Endothelial cell of umbilical vein (primary cell): ENCODE measurements around the gene ALPK1. TPM values are rescaled to one million over a fixed set of nuclear protein-coding genes. Genes with fewer than 3 reads are reported as not detected.

Experiments
- BruUV-seq: library from RNA; stranded (reverse); fragments of 400-500 nt; replicated peaks from 2 replicates; lab custom pipeline; 2021; lab: Mats Ljungman, UMichigan
- CTCF ChIA-PET: fragments of 300-600, 350-600 bp; sonication (Branson Sonifier 250); formaldehyde crosslinking; loops from one replicate; lab custom pipeline; 2021; ENCODE audit warnings: antibody characterized with exemption, inconsistent platforms; lab: Charles Lee
- POLR2A ChIA-PET: fragments of 300-600, 350-600 bp; sonication (Branson Sonifier 250); formaldehyde crosslinking; loops from one replicate; lab custom pipeline; 2021; ENCODE audit warnings: antibody characterized with exemption, inconsistent platforms; lab: Charles Lee
- DNase-seq: peaks from one replicate; pipeline ENCODE4 v3.0.0-alpha.2; 2011; ENCODE audit warnings: low read depth, low spot score
- FAIRE-seq: peaks from 2 replicates; lab custom pipeline; 2011; peaks lifted over from hg19 to GRCh38; lab: Jason Lieb, UNC
- H2AFZ ChIP-seq: 2 replicates; pipeline ENCODE4 v1.6.0; 2012; ENCODE audit warnings: low read depth, low read length, control low read depth, inconsistent platforms
- H3K27ac ChIP-seq: 2 replicates; pipeline ENCODE4 v1.5.1; 2011; ENCODE audit warnings: low read depth, mild to moderate bottlenecking, control low read depth, low read length, moderate library complexity; ENCODE audit not compliant: insufficient read depth
- H3K27me3 ChIP-seq, 2 experiments: 2 replicates each; pipeline versions ENCODE4 v1.6.0 to v1.6.1; 2011; ENCODE audit warnings: low read length in 2 of 2, mixed read lengths in 1 of 2; ENCODE audit not compliant: control insufficient read depth in 2 of 2, insufficient read depth in 2 of 2
- H3K36me3 ChIP-seq, 2 experiments: 2 replicates in 1 of 2; 3 replicates in 1 of 2; pipeline ENCODE4 v1.5.1; 2011; ENCODE audit warnings: low read length in 2 of 2, mild to moderate bottlenecking in 1 of 2, moderate library complexity in 1 of 2; ENCODE audit not compliant: control insufficient read depth in 2 of 2, insufficient read depth in 2 of 2; ENCODE audit errors: extremely low read depth in 1 of 2
- H3K4me1 ChIP-seq: 3 replicates; pipeline ENCODE4 v1.5.1; 2011; ENCODE audit warnings: mild to moderate bottlenecking, low read length; ENCODE audit not compliant: control insufficient read depth, insufficient read depth; ENCODE audit errors: extremely low read depth
- H3K4me2 ChIP-seq: 2 replicates; pipeline ENCODE4 v1.6.1; 2011; ENCODE audit warnings: low read length, control low read depth, mixed read lengths; ENCODE audit not compliant: insufficient read depth
- H3K4me3 ChIP-seq, 3 experiments: fragments of 200-600 bp in 1 of 3; sonication (generic), shearing (Covaris generic) in 1 of 3; replicated peaks in 1 of 3; 2 replicates each; pipeline ENCODE4 v1.5.1; 2011 to 2016; ENCODE audit warnings: control low read depth in 3 of 3, low read length in 3 of 3, mild to moderate bottlenecking in 2 of 3, inconsistent platforms in 1 of 3, low read depth in 1 of 3, moderate library complexity in 1 of 3; ENCODE audit not compliant: insufficient read depth in 1 of 3
- H3K79me2 ChIP-seq: 2 replicates; pipeline ENCODE4 v1.6.0; 2012; ENCODE audit warnings: low read length, inconsistent platforms; ENCODE audit not compliant: control insufficient read depth, insufficient read depth
- H3K9ac ChIP-seq: replicated peaks from 2 replicates; pipeline ENCODE3; 2011; ENCODE audit warnings: low read length, control low read depth; ENCODE audit not compliant: insufficient read depth; ENCODE audit errors: extremely low read depth
- H3K9me1 ChIP-seq: replicated peaks from 3 replicates; pipeline ENCODE4 v1.6.0; 2011; ENCODE audit warnings: mild to moderate bottlenecking, low read length; ENCODE audit not compliant: control insufficient read depth, insufficient read depth; ENCODE audit errors: extremely low read depth
- H3K9me3 ChIP-seq: replicated peaks from 2 replicates; pipeline ENCODE4 v1.5.1; 2012; ENCODE audit warnings: low read length, inconsistent platforms; ENCODE audit not compliant: control insufficient read depth, insufficient read depth
- H4K20me1 ChIP-seq: replicated peaks from 2 replicates; pipeline ENCODE3; 2011; ENCODE audit warnings: mild to moderate bottlenecking, low read length; ENCODE audit not compliant: control insufficient read depth, insufficient read depth; ENCODE audit errors: extremely low read depth
- EZH2 ChIP-seq: IDR thresholded peaks from 2 replicates; pipeline ENCODE4 v1.6.1; 2012; ENCODE audit warnings: borderline replicate concordance, low read depth, mild to moderate bottlenecking, moderate library complexity, low read length, inconsistent platforms; ENCODE audit not compliant: severe bottlenecking
- FOS ChIP-seq: IDR thresholded peaks from 2 replicates; pipeline ENCODE4 v1.6.1; 2011; ENCODE audit warnings: mild to moderate bottlenecking, low read length, moderate library complexity, borderline replicate concordance; ENCODE audit not compliant: insufficient read depth
- GATA2 ChIP-seq: IDR thresholded peaks from 2 replicates; pipeline ENCODE4 v1.7.0; 2011; ENCODE audit warnings: low read depth, mild to moderate bottlenecking, moderate library complexity, mixed read lengths, low read length; ENCODE audit not compliant: insufficient read length, insufficient read depth
- JUN ChIP-seq: IDR thresholded peaks from 2 replicates; pipeline ENCODE4 v1.6.1; 2011; ENCODE audit warnings: borderline replicate concordance, low read depth; ENCODE audit not compliant: insufficient read length, insufficient read depth
- MYC ChIP-seq: IDR thresholded peaks from one replicate; pipeline ENCODE4 v1.6.1; 2011; ENCODE audit warnings: mild to moderate bottlenecking, low read depth, low read length
- POLR2A ChIP-seq: IDR thresholded peaks from 2 replicates; pipeline ENCODE4 v1.6.1; 2012; ENCODE audit warnings: low read depth, mild to moderate bottlenecking, control low read depth, low read length
- POLR2AphosphoS5 ChIP-seq: IDR thresholded peaks from 2 replicates; pipeline ENCODE4 v1.6.1; 2012; ENCODE audit warnings: low read depth, mild to moderate bottlenecking, control low read depth, low read length, moderate library complexity; ENCODE audit not compliant: insufficient read depth
- dilution Hi-C: fragments of 300-500 bp; cut with MboI; formaldehyde crosslinking; loops from one replicate; pipeline ENCODE4 v1.15.0; 2019; ENCODE audit warnings: low sequenced_read_pairs; ENCODE audit not compliant: extremely low pct_ligation_motif_present
- intact Hi-C: fragments of 100-400 bp; cut with micrococcal nuclease; formaldehyde crosslinking; loops from one replicate; pipeline ENCODE4 v1.10.0; 2022
- polyA plus RNA-seq, 4 experiments: library from polyadenylated mRNA; depleted of rRNA in 3 of 4; stranded (reverse) in 3 of 4; unstranded in 1 of 4; fragments of >200 nt; gene quantifications; 2 replicates each; pipeline versions ENCODE4 v1.2.1 to v1.2.3, GENCODE V29; 2011 to 2012; ENCODE audit warnings: missing spikeins in 1 of 4
- total RNA-seq: library from RNA; stranded (reverse); gene quantifications from 2 replicates; pipeline ENCODE4 v1.2.3, GENCODE V29; 2021
- TF ChIP-seq, protein P1 (sequence below), 2 donors: IDR thresholded peaks; 1 replicate in 1 of 2; 2 replicates in 1 of 2; pipeline ENCODE4 v1.5.1; 2011; ENCODE audit warnings: low read length in 2 of 2, mild to moderate bottlenecking in 2 of 2, moderate library complexity in 2 of 2, control low read depth in 1 of 2, inconsistent platforms in 1 of 2, low read depth in 1 of 2; ENCODE audit not compliant: insufficient read depth in 1 of 2; ENCODE audit errors: extremely low read depth in 1 of 2
- TF ChIP-seq, protein P2 (sequence below): IDR thresholded peaks from 2 replicates; pipeline ENCODE4 v1.6.1; 2011; ENCODE audit not compliant: insufficient read depth, insufficient read length

ALPK1 gene
- total and polyA plus RNA-seq, 2 donors (not counting 3 experiments of a cell fraction or from before 2014, with no cell fraction given) = 1.4 to 5.5 TPM

- H4K20me1 ChIP-seq = no peaks in the 10 kb centered on the region
- FAIRE-seq (no peak), DNase-seq (no peak)
- no peak overlapping the region for H3K27ac ChIP-seq
- no peaks in the 10 kb centered on the region for H3K9me1 ChIP-seq
- dilution Hi-C loops (no loop called here), intact Hi-C loops (no loop called here)
- ChIA-PET CTCF (interaction anchor here (1.6 to 2.7 kb wide), 2 partner anchors 206 to 218 kb away, joined by 4 to 6 read pairs; no protein-coding TSS in a partner anchor), POLR2A (no interaction called here)
- no TSS peak for BruUV-seq
- no peaks in the 10 kb centered on the region for H3K36me3 ChIP-seq
- peaks cover 4% of the 10 kb centered on the region for H3K4me1 ChIP-seq
- H3K27me3 ChIP-seq = no peaks in the 10 kb centered on the region
- H2AFZ ChIP-seq = no peak overlapping the region
- no peak overlapping the region for H3K4me3 ChIP-seq
- TF ChIP-seq POLR2AphosphoS5 (no peak), POLR2A (no peak), JUN (no peak), MYC (no peak), GATA2 (no peak), FOS (no peak), EZH2 (no peak)
- TF ChIP-seq, protein P1, sequence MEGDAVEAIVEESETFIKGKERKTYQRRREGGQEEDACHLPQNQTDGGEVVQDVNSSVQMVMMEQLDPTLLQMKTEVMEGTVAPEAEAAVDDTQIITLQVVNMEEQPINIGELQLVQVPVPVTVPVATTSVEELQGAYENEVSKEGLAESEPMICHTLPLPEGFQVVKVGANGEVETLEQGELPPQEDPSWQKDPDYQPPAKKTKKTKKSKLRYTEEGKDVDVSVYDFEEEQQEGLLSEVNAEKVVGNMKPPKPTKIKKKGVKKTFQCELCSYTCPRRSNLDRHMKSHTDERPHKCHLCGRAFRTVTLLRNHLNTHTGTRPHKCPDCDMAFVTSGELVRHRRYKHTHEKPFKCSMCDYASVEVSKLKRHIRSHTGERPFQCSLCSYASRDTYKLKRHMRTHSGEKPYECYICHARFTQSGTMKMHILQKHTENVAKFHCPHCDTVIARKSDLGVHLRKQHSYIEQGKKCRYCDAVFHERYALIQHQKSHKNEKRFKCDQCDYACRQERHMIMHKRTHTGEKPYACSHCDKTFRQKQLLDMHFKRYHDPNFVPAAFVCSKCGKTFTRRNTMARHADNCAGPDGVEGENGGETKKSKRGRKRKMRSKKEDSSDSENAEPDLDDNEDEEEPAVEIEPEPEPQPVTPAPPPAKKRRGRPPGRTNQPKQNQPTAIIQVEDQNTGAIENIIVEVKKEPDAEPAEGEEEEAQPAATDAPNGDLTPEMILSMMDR (IDR thresholded peaks at IDR 0.05; ENCODE audit: extremely low read depth in 1 of 2, insufficient read depth in 1 of 2, low read depth in 1 of 2, low read length in 2 of 2) = no peak
- TF ChIP-seq, protein P2, sequence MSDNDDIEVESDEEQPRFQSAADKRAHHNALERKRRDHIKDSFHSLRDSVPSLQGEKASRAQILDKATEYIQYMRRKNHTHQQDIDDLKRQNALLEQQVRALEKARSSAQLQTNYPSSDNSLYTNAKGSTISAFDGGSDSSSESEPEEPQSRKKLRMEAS = no peak
- H3K9me3 ChIP-seq = no peaks in the 10 kb centered on the region
- no peak overlapping the region for H3K9ac ChIP-seq
- H3K79me2 ChIP-seq = no peaks in the 10 kb centered on the region
- H3K4me2 ChIP-seq = no peak overlapping the region
These were observed 21.3 kb downstream of the ALPK1 start for GRCh38 chr4:112318239-112319142.
